Stimulated activated CD4-positive, alpha-beta T cell treated with anti-CD3 and anti-CD28 coated beads, TNF-alpha, amount 100 ng/mL, for 1 hour (primary cell): ENCODE results near the gene ENOX1.

Source experiments
- DNase-seq, 3 donors: peaks; one replicate each; pipeline ENCODE4 v3.0.0-alpha.2; 2020; ENCODE audit warnings: low read depth in 3 of 3, low spot score in 1 of 3

Gene ENOX1

GRCh38 chr13:43295825-43296564, 490.8 kb downstream of the ENOX1 start:
- DNase-seq, result no peak

DNA sequence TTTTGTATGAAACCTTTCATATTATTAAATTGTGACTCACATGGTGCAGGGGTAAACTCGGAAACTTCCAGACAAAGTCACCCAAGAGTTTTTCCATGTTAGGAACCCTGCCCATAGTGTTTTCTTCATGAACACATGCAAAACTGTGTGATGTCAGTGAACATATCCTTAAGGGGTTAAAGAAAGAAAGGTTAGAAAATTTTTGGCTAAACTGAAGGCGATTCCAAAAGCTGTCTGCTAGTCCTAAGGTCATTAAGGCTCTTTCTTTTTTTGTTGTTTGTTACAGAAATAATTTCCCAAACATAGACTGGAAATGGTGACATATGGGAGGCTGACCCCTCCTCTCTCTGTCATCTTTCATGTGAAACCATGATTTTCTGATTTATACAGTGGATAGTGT, 491.5 kb downstream of the ENOX1 start:
- no peak for DNase-seq

DNA sequence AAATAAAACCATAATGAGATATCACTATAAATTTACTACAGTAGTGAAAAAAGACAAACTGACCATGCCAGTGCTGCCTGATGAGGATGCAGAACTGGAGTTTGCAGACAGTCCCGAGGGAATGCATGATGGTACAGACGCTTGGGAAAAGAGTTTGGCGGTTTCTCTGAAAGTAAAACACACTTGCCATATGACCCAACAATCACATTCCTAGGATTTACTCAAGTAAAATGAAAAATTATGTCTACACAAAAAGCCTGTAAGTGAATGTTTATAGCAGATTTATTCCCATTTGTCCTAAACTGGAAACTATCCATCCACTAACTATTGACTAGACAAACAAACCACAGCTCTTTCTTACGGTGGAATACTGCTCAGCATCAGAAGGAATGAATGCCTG, 492.4 kb downstream of the ENOX1 start:
- DNase-seq, result no peak

DNA sequence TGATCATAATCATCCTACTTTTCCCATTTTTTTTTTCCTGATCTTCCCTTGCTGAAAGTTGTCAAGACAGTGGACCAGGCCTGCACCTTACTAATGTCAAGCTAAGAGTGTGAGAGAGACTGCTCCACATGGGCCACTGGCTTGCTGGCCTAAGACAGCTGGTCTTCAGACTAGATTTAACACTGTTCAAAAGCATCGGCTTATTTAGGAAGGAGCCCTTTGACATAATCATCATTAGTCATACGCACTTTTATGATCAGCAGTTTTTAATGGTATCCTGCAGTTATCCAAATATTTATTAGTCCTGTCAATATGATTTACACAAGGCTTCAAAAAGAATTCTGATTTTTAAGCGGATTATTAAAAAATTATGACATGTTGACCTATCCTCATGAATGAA, 492.8 kb downstream of the ENOX1 start:
- no peak for DNase-seq

DNA sequence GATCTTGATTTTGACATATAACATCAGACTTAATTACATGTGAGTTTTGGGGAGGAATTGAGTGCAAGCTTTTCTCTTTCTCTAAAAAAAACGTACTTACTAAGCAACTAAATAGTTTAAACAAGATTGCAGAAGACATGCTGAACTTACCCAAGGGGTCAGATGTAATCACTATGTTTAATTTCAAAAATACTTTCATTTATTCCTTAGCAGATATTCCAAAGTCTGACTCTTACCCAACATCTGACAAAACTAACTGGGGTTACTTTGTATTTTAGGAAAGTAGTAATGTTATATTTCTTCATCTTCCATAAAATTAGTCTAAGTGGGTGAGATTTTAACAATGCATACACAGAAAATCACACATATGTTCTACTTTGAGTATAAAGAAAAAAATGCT, 493.2 kb downstream of the ENOX1 start:
- DNase-seq, result no peak

GRCh38 chr13:43293008-43293407, 493.8 kb downstream of the ENOX1 start:
- DNase-seq, result no peak

- DNase-seq, result no peak
These were observed 495.3 kb downstream of the ENOX1 start for GRCh38 chr13:43291287-43292060.

DNA sequence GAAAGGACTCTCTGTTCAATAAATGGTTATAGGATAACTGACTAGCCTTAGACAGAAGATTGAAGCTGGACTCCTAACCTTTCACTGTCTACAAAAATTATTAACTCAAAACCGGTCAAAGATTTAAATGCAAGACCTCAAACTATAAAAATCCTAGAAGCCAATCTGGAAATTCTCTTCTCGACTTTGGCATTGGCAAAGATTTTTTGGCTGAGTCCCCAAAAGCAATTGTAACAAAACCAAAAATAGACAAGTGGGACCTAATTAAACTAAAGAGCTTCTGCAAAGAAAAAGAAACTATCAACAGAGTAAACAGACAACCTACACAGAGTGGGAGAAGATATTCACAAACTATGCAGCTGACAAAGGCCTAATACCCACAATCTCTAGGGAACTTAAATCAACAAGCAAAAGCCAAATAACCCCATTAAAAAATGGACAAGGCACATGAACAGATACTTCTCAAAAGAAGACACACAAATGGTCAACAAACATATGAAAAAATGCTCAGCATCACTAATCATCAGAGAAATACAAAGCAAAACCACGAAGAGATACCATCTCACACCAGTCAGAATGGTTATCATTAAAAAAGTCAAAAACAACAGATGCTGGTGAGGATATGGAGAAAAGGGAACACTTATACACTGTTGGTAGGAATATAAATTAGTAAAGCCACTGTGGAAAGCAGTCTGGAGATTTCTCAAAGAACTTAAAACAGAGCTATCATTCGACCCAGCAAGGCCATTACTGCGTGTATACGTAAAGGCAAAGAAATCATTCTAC, 497.1 kb downstream of the ENOX1 start:
- DNase-seq, result no peak

- no peak for DNase-seq
These were observed 500.0 kb downstream of the ENOX1 start for GRCh38 chr13:43286751-43287150.

DNA sequence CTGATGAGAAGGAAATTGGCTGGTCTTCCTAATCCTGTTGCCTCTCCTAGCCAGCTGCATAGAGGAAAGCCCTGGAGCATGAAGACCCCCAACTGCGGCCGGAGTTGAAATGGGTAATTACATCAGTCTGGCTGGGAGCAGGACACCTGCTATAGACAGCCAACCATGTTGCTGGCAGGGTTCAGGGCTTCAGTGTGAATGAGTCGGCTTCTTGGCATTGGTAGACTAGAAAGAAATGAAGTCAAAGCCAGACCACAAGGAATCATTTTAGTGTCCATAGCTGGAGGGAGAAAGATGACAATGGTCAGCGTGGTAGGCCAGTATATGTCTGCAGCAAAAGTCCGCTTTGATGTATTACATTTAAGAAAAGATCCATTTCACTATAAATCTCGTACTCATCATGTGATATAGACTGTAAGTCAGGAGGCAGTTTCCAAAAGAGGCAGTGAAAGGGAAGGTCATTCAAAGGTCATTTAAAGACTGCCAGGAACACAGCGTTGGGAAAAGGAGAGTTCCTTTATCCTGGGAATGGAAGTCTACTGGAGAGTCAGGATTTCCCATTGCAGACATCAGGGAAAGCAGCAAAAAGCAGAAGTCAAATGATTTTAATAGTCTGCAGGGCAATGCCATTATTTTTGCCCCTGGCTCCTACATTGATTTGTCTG, 500.7 kb downstream of the ENOX1 start:
- DNase-seq, result no peak

- no peak for DNase-seq
These were observed 502.6 kb downstream of the ENOX1 start for GRCh38 chr13:43284162-43284561.

DNA sequence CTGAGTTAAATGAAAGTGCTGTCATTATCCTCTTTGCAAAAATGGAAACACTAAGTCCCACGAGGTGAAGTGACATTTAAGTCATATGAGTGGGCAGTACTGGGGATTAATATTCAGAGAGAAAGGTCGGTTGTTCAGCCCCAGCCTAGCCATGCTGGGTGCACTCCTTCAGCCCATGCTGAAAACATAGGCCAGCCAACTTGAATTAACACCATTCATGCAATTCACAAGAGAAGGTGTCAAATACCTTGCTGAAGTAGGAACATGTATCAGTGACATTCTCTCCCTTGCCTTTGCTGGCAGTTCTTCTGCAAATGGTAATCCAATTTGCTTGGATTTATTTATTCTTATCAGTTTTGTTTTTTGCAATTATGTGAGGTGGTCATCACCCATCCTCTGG, 507.1 kb downstream of the ENOX1 start:
- DNase-seq, result no peak

DNA sequence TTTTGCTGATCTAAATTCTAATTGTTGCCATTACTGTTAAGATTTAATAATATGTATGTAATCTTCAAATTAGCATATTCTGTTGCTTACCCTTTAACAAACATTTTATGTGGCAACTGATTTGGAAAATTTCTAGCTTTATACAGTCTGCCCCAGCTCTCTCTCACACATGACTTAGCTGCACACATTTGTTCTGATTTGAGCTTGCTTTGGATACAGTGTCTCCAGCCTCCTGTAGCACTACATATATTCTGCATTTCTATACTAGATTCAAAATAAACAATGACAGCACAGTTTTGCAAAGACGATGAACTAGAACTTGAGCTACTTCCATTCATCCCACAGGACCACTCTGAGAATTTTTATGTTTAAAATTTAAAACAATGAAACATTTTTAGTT, 508.6 kb downstream of the ENOX1 start:
- DNase-seq, result no peak

DNA sequence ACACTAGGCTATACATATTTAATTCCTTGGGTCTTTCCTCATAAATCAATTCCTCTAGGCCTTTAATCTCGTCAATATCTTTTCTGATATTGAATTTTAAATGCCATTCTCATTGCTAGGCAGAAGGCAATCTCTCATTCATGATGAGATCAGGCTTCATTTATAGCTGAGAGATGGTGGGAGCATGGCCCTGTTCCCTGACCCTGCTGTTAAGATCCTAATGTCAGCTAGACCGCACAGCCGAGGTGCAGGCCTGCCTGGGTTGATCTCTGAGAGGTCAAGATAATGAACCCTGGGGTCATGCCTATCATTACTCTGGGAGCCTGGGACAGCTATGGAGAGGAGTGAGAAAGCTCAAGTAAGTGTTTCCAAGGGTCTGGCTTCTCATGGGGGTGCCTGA, 509.6 kb downstream of the ENOX1 start:
- DNase-seq, result no peak

DNA sequence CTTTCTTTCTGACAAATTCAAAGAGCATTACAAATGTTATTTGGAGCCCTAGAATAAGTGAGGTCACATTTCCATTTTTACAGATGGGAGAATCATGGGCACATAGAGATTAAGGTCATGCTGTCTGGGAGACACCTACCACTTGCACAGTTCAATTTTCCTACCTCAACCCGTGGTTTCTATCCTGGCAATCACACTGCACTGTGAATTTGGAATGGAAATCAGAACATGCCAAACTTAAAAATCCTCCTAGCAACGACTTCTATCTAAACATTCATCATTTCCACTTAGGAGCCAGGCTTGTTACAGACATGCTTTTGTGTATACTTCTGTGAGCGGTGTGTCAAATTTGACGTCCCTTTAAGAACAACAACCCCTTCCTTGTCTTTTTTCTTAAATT, 511.9 kb downstream of the ENOX1 start:
- DNase-seq, result no peak

DNA sequence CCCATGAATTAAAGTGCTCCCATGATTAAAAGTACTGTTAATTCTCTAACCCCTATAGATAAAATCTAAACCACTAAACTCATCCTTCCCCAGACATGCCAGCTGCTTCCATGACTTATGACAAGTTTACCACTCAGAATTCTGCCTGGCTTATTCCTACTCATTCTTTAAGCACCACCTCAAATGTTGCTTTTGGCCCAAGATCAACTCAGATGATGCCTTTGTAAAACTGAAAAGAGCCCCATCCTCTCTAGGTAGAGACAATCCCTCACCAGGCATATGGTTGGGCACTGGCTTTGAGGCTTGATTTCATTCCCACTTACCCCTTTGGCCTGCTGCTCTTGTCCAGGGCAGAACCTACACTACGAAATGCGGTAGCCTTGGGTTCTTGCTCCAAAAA, 513.4 kb downstream of the ENOX1 start:
- DNase-seq, result no peak

- DNase-seq, result no peak
These were observed 513.9 kb downstream of the ENOX1 start for GRCh38 chr13:43272851-43273250.

DNA sequence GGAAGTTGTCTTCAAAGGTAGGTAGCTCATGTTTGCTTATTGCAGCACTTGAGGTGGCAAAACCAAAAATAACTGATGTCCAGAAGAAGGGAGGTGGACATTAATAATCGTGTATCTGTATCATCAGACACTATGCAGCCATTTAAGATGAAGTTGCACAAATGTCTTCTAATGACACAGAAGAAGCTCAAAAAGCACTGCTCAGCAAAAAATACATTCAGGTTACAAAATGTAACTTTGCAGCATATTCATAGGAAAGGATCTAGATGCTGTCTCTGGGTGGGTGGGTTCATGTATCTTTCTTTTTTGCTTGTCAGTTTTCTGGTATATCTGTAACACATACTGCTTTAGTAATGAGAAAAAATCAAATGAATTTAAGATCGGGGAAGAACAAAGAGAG, 515.6 kb downstream of the ENOX1 start:
- DNase-seq, result no peak

DNA sequence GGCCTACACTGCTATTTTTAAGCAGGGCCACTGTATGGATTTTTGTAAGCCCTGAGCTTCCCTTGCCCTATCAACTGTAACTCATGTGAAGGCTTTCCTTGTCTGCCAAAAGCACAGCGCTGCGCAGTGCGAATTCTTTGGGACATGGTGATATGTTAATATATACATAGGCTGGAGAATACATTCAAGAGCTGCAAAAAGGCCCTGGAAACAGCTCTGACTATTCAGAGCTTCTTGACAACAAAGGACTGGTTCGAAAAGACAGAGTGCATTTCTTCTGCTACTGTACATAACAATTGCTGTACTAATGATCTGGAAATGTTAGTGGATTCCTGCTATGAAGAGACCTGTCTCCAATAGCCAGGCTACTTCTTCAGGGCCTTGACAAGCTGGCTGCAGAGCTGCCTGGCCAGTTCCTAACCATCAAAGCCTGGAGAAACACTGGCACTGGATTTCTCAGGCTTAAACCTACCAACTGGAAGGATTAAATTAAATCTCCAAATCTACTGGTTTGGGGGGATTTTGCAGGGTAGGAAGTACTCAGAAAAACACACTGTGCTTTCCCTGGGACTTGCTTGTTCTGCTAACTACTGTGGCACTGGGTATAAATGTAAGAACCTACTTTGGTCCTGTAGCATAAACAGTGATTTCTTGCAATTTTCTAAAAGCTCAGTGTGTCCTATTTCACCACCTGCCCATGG, 516.5 kb downstream of the ENOX1 start:
- no peak for DNase-seq

DNA sequence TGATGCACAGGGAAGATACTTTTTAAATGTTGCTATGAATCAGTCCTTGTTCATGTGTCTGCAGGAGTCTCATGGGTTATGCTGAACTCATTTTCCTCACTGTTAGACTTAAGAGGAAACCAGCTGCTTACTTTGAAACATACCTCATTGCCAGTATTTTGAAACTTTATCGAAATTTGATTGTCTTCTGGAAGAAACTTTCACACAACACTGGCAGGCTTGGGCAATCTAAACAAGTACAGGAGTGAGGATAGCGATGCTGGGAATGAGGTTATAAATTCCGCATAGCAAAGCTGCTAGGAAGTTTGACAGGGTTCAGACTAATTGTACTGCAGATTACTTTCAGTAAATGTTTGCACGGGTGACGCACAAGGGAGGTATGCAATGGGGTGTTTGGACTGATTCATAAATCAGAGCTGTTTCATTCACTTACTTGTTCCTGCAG, 517.7 kb downstream of the ENOX1 start:
- DNase-seq, result no peak

DNA sequence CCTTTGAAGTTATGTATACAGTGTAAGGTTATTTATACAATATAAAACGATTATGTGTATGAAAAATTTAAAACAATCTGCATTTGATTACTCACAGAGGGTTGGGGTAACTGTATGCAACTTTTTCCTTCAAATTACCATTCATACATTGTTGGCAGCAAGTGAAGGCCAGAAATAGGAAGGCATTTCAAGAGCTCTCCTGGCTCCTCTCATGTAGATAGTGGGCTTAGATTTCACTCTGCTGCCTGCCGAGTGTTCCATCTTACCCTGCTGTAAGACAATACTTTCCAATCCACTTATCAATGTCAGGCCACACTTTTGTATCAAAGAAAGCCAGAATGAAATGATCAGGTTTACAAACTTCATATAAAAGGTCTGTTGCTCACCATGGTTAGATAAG, 518.1 kb downstream of the ENOX1 start:
- DNase-seq, result no peak
